LNCAP (cell line): ENCODE measurements around the gene PRKAG3.

Source experiments
- CTCF ChIP-seq: fragments of 450-650 bp; IDR thresholded peaks from 2 replicates; pipeline ENCODE4 v1.5.1; 2017; ENCODE audit warnings: mild to moderate bottlenecking

Gene PRKAG3

GRCh38 chr2:218781691-218782527 is 49.7 kb downstream of the PRKAG3 start, which contains the start of gene CYP27A1:
Gene CYP27A1 (plus strand): TSS chr2:218782147. CDS start chr2:218782183, 36 bp downstream.
- TF ChIP-seq CTCF, result no peak

- no peak for TF ChIP-seq CTCF
Measured at GRCh38 chr2:218780851-218781690, 50.5 kb downstream of the PRKAG3 start.

GRCh38 chr2:218780046-218780445 is 51.6 kb downstream of the PRKAG3 start:
- no peak for TF ChIP-seq CTCF

- TF ChIP-seq CTCF, result no peak
Measured at GRCh38 chr2:218777276-218777990, 54.2 kb downstream of the PRKAG3 start.

GRCh38 chr2:218776488-218776887 is 55.1 kb downstream of the PRKAG3 start:
- TF ChIP-seq CTCF, result no peak

GRCh38 chr2:218773881-218774280 is 57.7 kb downstream of the PRKAG3 start:
- no peak for TF ChIP-seq CTCF
